Peyer's patch (tissue), 4 donors: ENCODE measurements around the gene VSIR.

Experiments
- CTCF ChIP-seq, 6 experiments: fragments of 450-650 bp in 4 of 6; fragments of 200-600 bp in 2 of 6; sonication (generic) in 1 of 6; IDR thresholded peaks; one replicate each; pipeline ENCODE4 v1.5.1; 2017 to 2019; ENCODE audit warnings: antibody characterized with exemption in 6 of 6, mild to moderate bottlenecking in 3 of 6, moderate library complexity in 1 of 6
- POLR2A ChIP-seq, 2 donors: fragments of 450-650 bp; IDR thresholded peaks; one replicate each; pipeline ENCODE4 v1.5.1; 2017; ENCODE audit warnings: antibody characterized with exemption in 2 of 2, mild to moderate bottlenecking in 2 of 2, moderate library complexity in 2 of 2

GRCh38 chr10:71723311-71723710, 50.0 kb downstream of the VSIR start:
- TF ChIP-seq CTCF (IDR thresholded peaks at IDR 0.05), result no peak
- TF ChIP-seq POLR2A (IDR thresholded peaks at IDR 0.05), result no peak
